Cerebellar cortex (tissue), 1 donor: ENCODE results near the gene GDE1.
"Not testable (repeated sequence)": the region's sequence is repeated elsewhere in the genome, so short reads cannot be mapped to it uniquely, and the experiment has no call there.

Source experiments
- DNase-seq: peaks from one replicate; pipeline ENCODE4 v3.0.0-alpha.2; 2015; ENCODE audit warnings: low spot score

The GDE1 gene, protein sequence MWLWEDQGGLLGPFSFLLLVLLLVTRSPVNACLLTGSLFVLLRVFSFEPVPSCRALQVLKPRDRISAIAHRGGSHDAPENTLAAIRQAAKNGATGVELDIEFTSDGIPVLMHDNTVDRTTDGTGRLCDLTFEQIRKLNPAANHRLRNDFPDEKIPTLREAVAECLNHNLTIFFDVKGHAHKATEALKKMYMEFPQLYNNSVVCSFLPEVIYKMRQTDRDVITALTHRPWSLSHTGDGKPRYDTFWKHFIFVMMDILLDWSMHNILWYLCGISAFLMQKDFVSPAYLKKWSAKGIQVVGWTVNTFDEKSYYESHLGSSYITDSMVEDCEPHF

DNA sequence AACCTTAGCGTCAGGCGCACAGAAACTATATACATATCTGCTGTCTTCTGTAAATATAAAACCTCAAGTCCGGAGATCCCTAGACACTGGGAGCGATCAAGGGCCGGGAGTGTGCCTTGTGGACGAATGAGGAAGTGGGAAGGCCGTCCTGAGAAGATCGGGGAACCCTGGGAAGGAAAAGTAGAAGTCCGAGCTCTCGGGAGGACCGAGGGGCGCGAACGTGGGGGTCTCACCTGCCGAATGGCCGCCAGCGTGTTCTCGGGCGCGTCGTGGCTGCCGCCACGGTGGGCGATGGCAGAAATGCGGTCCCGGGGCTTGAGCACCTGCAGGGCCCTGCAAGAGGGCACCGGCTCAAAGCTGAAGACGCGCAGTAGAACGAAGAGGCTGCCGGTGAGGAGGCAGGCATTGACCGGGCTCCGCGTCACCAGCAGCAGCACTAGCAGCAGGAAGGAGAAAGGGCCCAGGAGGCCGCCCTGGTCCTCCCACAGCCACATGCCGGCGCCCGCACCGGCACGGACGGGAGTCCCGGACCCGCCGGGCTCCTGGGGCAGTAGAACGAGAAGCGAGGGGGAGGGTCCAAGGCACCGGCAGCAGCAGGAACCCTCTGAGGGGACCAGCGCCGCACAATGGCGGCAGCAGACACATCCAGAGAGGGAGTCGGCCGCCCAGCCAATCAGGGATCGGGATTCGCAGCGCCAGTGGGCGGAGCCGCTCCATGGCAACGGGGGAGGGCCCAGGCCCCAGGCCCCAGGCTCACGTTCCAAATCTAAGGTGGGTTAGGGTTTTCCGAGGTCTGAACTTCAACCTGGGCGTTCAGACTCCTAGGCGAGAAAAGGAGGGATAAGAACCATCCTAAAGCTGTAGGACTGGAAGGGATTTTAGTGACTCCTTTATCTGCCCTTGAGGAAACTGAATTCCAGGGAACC, at the start of gene GDE1:
TSS of gene GDE1 (minus strand) at position 628 of the 926 bp plus-strand sequence. CDS start at position 494, 134 bp downstream.
- peak; percentile 97 for DNase-seq

DNA sequence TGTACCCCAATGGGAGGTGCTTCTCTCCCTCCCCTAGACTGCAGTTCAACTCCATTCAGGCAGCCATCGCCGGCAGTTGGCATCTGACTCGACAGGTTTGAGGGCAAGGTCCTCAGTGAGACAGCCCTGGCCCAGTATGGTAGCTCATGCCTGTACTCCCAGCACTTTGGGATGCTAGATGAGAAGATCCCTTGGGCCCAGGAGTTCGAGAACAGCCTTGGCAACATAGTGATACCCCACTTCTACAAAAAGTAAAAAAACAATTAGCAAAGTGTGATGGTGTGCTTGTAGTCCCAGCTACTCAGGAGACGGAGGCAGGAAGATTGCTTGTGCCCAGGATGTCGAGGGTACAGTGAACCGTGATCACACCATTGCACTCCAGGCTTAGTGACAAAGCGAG, 45.7 kb upstream of the GDE1 start:
- DNase-seq: no peak

DNA sequence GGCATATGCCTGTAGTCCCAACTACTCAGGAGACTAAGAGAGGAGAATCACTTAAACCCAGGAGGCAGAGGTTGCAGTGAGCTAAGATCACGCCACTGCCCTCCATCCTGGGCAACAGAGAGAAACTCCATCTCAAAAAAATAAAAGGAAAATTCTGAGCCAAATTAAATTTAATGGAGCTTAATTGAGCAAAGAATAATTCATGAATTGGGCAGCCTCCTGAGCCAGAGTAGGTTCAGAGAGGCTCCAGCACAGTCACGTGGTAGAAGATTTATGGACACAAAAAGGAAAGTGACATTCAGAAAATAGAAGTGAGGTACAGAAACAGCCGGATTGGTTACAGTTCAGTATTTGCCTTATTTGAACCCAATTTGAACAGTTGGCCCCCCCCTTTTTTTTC, 44.5 kb upstream of the GDE1 start:
- no peak for DNase-seq

DNA sequence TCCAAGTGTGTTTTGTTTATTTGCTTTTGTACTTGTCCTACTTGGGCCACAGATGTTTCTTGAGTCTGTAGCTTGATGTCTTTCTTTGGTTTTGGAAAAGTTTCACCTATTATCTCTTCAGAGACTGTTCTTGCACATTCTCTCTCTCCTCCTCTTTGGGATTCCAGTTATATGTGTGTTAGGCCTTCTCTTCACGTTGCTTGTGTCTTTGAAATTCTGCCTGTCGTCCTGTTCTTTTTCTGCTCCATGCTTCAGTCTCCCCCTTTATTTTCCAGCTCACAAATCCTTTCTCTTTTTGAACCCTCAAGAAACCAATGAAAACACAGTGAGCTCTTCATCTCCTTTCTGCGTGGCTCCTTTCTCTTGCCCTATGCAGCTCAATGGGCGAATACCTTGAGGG, 41.5 kb upstream of the GDE1 start:
- DNase-seq: no peak

DNA sequence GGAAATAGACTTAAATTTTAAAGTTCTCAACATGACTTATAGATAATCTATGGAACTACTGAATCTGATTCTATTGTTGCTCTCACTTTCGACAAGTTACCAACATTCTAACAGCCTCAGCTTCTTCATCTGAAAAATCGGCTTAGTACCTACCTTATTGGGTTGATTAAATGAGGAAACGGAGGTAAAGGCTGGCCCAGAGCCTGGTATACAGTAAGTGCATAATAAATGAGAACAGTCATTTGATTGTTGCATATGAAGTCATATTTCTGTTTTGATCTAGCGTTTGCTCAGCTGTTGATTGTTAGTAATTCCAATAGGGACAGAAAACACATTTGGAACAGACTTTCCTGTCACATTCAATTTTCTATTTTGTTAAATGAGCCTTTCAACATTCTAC, 38.2 kb upstream of the GDE1 start:
- no peak for DNase-seq

DNA sequence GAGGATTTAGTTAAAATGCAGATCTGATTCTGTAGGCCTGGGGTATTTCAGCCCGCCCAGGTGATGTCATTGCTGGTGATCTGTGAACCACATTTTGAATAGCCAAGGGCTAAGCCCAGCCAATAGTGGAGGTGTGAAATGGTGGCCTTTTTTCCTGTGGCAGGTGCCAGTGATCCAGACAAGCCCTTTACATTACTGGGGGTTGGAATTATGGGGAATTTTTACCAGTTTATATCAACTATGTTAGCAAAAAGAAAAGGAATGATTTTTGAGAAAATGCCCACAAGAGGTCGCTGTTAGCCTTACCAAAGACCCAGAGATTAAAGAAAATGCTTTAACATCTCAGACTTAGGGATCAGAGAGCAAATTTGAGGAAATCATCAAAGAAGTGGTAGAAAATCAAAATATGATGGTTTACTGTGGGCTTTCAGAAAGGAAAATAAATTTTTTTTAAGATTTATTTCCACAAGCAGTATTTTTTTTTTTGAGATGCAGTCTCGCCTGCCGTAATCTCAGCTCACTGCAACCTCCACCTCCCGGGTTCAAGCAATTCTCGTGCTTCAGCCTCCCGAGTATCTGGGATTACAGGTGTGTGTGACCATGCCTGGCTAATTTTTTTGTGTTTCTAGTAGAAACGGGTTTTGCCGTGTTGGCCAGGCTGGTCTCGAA, 37.5 kb upstream of the GDE1 start:
- DNase-seq: peak; percentile 76

DNA sequence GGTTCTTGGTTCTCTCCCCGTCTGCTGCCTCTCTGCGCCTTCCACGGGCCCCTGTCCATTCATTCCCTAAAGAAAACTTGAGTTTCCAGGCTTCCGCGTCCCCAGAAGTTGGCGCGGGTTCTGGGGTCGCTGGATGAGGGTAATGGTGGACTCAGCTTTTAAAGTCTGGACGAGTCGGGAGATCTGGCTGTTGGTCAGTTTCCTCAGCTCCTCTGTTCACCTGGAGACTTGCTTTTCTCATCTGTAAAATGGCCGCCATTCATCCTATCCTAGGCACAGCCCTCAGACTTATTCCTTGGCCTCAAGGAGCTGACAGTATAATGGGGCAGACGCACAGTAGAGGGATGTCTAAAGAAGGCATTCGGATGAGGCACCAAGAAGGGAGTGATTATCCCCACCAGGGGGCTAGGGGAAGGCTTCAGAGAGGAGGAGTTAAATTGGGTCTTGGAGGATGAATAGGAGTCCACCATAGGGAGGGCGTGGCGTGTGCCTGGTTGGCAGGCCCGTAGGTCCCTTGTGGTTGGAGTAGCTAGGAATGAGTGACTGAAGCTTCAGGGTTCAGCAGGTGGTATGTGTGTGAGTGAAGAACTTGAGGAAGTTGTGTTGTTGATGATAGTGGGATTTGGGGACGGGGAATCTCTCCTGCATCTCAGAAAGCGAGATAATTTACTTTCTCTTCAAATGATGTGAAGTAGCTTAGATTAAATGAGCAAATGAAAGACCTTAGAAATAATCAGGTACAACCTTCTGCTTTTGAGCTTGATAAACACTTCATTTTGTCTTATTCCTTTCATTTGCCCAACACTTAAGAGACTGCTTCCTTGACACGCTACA, 34.3 kb upstream of the GDE1 start:
- peak; percentile 75 for DNase-seq

DNA sequence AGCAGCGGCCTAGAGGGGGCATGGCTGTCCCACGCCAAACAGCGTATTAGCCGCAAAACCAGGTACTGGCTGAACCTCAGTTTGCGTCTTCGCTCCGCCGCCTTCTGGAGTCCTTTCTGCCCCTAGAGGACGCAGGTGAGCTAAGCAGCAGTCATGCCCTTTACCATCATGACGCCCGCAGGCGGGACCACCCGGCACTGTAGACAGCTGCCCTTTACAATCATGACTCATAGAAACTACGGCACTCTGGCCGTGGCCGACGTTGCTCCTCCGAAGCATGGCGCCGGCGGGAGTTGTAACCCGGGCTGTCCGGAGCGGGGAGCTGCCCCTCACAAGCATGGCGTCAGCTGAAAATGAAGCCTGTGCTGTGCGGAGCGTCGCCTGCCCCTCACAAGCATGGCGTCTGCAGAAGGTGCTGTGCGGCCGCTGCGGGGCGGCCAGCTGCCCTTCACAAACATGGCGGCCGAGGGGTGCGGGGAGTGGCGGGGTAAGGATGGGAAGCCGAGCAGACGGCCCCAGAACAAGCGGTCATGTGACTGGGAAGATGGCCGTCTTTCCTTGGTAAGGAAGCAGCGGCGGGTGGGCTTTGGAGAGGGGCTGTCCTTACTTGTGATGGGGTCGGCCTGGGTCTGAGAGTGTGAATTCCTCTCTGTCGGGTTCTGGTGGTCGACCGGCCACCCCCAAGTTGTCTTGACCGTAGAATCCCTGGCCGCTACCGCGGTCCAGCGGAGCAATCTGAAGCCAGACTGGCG, 33.5 kb upstream of the GDE1 start, which contains the start of gene VPS35L:
TSS of gene VPS35L (plus strand) at position 518 of the 752 bp plus-strand sequence. CDS start at position 545, 27 bp downstream.
- peak; percentile 99 for DNase-seq

DNA sequence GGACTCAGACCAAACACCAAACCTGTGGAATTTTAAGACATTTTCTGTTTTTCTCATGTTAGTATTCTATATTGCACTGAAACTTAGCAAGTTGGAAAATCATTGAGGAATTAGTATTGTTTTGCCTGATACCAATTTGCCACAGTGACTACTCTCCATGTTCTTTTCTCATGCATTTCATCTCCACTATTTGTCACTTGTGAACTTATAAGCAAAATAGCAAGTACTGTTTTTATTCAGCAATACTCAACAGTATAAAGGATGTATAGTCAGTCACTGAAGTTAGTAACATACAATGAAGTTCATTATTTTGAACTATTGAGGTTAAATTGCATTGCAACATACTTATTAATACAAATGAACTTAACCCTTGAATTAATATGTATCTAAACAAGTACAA, 27.8 kb upstream of the GDE1 start:
- no peak for DNase-seq

DNA sequence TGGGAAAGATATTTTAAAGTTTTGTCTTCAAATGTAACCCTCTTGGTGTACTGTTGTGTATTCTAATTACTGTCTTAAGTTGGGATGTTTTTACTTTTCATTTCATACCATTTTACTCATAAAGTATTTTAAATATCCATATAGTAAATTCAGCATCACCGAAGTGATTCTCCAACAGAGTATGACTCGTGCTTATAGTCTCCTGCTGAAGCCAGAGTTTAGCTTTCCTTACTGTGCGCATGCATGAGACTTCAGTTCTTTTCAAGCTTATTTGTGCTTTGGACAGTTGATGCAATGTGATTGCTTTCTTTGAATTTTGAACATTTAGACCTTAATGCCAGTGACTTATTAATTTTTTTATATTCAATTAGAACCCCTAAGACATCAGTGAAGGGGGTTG, 26.2 kb upstream of the GDE1 start:
- DNase-seq: no peak

DNA sequence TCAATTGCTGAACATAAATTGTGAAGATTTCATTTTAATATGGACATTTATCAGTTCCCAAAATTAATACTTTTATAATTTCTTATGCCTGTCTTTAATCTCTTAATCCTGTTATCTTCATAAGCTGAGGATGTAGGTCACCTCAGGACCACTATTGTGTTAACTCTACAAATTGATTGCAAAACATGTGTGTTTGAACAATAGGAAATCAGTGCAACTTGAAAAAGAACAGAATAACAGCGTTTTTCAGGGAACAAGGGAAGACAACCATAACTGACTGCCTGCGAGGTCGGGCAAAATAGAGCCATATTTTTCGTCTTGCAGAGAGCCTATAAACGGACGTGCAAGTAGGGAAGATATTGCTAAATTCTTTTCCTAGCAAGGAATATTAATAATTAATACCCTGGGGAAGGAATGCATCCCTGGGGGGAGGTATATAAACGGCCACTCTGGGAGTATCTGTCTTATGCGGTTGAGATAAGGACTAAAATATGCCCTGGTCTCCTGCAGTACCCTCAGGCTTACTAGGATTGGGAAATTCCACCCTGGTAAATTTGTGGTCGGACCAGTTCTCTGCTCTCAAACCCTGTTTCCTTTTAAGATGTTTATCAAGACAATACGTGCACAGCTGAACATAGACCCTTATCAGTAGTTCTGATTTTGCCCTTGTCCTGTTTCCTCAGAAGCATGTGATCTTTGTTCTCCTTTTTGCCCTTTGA, 21.5 kb upstream of the GDE1 start:
- DNase-seq: not testable (repeated sequence)

DNA sequence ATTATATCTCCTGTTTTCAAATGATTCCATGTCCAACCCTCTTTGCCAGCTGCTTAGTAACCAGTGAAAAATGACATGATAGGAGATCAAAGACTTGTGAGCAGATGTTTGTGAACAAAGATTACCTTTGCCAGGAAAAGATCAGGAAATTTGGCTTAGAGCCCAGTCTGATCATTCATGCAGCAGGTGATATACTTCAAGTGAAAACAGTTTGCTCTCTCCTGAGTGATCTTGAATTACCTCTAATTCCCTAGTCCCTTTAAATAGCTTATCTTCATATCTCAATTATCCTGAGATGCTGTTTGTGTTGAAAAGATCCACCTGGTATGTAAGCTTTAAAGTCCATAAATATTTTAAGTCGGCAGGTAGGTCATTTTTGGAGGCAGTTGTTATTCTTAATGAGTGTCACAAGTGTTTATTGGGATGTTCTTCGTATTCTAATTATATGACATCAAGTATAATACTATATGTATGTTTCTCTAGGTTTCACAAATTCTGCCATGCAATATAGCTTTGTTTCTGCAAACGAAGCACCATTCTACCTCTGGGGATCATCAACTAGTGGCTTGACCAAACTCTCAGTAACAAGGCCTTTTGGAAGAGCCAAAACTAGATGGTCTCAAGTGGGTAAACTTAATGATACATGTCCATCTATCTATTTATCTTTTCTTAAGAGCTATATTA, 20.4 kb upstream of the GDE1 start:
- DNase-seq: no peak

DNA sequence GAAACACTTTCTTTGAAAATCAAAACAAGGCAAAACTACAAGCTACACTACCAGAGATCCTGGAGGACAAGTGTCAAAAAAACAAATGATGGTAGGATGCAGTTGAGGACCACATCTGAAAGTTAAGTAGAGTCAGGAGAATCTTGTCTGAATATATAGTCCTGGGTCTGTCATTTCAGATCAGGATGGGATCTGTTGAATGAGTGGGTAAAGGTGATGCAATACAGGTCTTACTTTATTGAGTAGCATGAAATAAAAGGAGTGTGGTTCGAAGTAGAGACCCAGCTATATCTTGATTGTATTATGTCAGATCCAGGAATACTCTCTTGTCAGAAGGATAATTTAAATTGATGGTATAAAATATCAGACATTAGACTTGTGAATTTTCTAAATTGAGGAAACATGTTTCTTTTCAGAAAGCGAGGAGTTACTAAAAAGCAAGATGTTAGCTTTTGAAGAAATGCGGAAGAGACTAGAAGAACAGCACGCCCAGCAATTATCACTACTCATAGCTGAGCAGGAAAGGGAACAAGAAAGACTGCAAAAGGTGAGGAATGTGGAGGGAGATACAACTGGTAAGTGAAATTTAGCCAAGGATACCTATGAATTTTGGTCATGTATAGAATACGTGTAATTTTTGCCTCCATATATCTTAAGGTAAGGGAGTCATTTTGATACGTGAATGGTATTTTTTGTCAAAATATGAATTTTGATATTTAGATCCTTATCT, 18.5 kb upstream of the GDE1 start:
- no peak for DNase-seq

DNA sequence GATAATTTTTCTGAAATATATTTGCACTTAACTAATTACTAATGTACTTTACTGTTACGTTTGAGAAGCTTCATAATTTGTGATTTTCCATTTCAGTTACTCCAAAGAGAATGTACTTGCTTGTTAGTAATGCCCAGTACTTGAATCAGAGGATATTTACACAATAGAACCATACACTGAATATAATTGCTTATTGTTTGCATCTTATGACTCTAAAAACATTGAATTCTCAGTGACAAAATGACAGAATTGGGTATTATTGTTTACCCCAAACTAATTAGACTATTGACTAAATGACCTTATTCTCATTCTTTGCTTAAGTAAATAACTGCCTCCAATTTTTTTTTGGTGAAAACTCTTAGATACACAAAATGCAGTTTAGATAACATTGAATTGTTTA, 10.7 kb upstream of the GDE1 start:
- no peak for DNase-seq

DNA sequence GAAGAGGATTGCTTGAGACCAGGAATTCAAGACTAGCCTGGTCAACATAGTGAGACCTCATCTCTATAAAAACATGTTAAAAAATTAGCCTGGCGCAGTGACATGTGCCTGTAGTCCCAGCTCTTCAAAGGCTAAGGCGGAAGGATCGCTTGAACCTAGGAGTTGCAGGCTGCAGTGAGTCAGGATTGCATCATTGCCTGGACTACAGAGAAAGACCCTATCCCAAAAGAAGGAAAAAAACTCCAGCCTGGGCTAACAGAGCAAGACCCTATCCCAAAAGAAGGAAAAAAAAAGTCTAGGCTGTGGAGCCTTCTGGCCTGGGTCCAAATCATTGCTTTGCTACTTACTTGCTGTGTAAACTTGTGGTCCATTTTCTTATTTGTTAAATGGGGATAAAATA, 6.8 kb upstream of the GDE1 start:
- DNase-seq: no peak

DNA sequence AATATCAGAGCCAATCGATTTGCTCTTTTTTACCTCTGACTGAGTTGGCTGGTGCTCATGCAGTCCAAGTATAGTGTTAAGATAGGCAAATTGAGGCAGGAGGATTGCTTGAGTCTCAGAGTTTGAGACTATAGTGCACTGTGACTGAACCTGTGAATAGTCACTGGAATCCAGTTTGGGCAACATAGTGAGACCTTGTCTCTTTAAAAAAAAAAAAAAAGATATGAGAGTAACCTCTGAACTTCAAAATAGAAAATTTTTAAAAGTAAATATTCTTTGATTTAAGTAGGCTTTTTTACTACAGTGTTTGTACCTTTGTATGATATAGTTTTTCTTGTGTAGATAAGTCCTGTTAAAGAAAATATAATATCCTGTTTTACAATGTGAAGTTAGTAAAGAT, 5.3 kb upstream of the GDE1 start:
- DNase-seq: no peak

DNA sequence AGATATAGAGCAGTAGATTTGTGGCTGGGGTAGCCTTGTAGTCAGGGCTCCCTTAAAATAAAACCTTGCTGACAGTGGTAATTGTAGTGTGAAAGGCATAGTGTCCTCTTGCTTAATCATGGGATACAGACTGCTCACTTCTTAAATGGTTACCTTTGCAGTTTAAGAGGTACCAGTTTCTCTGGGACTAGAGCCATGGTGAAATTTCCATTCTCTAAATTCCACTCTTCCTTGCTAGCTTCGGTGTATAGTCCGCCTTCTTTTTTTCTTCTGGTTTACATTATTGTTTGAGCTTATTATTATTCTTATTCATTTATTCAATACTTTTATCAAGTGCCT, 3.5 kb upstream of the GDE1 start:
- no peak for DNase-seq

DNA sequence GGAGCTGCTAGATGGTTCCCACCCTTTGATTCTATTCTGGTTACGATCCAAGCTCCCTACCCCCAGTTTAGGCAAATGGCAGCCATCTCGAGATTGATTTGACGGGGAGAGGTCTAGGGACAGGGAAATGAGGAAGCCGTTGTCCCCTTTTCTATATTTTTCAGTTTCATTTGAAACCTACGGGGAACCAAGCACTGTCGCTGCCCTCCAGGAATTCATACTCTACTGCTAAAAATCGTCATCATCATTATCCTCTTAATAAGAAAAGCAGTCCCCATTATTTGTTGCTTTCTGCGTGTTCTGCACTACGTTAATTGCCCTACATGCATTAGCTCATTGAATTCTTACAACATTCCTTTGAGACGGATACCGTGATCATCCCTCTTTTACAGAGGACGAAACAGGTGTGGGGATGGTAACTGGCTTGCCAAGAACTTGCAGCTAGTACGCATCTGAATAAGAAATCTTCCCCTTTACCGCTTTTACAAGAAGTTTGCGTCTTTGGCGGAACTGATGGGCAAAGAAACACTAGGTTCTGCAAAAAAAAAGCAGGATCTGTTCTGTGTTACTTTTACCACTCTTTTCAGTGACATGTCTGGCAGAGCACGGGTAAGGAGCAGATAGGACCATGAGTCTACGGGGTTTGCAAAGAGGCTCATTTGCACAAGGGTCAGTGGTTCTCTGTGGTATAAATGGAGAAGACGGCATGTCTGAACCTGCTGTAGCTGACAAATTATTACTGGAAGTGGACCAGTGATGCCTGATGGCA, 2.9 kb upstream of the GDE1 start:
- peak; percentile 42 for DNase-seq

DNA sequence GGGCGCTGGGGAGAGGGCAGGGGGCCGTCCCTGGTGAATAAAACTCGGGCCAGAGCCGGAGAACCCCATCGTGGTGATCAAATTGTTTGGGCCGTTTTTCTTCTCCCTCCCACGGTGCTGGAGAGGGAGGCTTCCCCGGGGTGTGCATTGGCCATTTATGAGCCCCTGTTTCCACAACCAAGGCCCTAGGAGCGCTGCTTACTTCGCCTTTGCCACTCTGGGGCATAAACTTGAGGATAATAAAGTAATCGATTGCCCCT, 2.4 kb upstream of the GDE1 start:
- no peak for DNase-seq
